Testis (tissue), 3 donors: ENCODE data around the gene SDCCAG8. TPM values are rescaled to one million over a fixed set of nuclear protein-coding genes. Genes with fewer than 3 reads are reported as not detected.

Experiments used
- DNase-seq: peaks from one replicate; pipeline ENCODE4 v3.0.0-alpha.2; 2019
- H3K27ac ChIP-seq, 2 donors: fragments of 200-600 bp; sonication (generic); one replicate each; pipeline ENCODE4 v1.5.1; 2019
- H3K27me3 ChIP-seq: fragments of 200-600 bp; sonication (generic); one replicate; pipeline ENCODE4 v1.5.1; 2019
- H3K36me3 ChIP-seq: fragments of 200-600 bp; sonication (generic); one replicate; pipeline ENCODE4 v1.5.1; 2017; ENCODE audit warnings: low read depth; ENCODE audit errors: missing control alignments
- H3K4me1 ChIP-seq: fragments of 200-600 bp; sonication (generic); one replicate; pipeline ENCODE4 v1.5.1; 2019
- H3K4me3 ChIP-seq, 2 donors: fragments of 200-600 bp; sonication (generic); one replicate each; pipeline ENCODE4 v1.5.1; 2017 to 2019
- H3K9me3 ChIP-seq: fragments of 200-600 bp; sonication (generic); one replicate; pipeline ENCODE4 v1.5.1; 2017
- POLR2A ChIP-seq: fragments of 450-650 bp; IDR thresholded peaks from one replicate; pipeline ENCODE4 v1.6.1; 2017; ENCODE audit warnings: antibody characterized with exemption, mild to moderate bottlenecking, moderate library complexity
- WGBS, 2 donors: methylation state at CpG; one replicate each; pipeline ENCODE4 v1.1.5; 2018; 5-methylcytosine and 5-hydroxymethylcytosine counted together
- intact Hi-C: fragments of 100-400 bp; cut with DNase I; formaldehyde crosslinking; loops from one replicate; pipeline ENCODE4 v1.15.1; 2023; ENCODE audit warnings: low total_unique reads
- polyA plus RNA-seq: library from polyadenylated mRNA; stranded (reverse); fragments of 350-450 nt; fragmentation: Illumina TruSeq; extraction: RNeasy Lipid Tissue Mini Kit (QIAGEN cat#74804); gene quantifications from one replicate; pipeline ENCODE4 v1.2.3, GENCODE V29; 2014; ENCODE audit warnings: low read depth, low replicate concordance; ENCODE audit not compliant: insufficient read depth
- total RNA-seq, 2 donors: library from RNA; depleted of rRNA; stranded (reverse); fragments of >200 nt; gene quantifications; one replicate each; pipeline ENCODE4 v1.2.3, GENCODE V29; 2016
- TF ChIP-seq, protein P1 (sequence below), 3 experiments: fragments of 450-650 bp in 2 of 3; fragments of 200-600 bp in 1 of 3; sonication (generic) in 1 of 3; IDR thresholded peaks; one replicate each; pipeline ENCODE4 v1.5.1; 2016 to 2019; ENCODE audit warnings: antibody characterized with exemption in 3 of 3, mild to moderate bottlenecking in 2 of 3, moderate library complexity in 1 of 3

Gene SDCCAG8
- total and polyA plus RNA-seq, 3 donors from 2014 or later: 21.9 to 45.4 (median 40.6) TPM

DNA sequence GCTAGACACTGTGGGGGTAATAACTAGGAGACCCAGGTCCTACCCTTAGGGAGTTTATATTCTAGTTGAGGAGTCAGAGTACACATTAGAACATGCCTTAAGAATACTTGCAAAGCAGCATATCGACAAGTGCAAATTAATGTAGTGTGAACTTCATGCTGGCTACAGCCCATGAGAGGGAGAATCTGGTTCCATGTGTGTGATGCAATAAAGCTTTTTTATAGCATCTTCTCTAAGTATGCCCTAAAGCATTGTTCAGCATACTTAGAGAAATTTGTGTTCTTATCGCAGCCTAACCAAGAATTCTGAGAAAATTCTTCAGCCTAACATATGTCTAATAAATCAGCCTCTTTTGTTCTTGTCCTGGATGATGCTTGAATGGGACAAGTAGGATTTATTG, 95.5 kb downstream of the SDCCAG8 start:
- TF ChIP-seq, protein P1, sequence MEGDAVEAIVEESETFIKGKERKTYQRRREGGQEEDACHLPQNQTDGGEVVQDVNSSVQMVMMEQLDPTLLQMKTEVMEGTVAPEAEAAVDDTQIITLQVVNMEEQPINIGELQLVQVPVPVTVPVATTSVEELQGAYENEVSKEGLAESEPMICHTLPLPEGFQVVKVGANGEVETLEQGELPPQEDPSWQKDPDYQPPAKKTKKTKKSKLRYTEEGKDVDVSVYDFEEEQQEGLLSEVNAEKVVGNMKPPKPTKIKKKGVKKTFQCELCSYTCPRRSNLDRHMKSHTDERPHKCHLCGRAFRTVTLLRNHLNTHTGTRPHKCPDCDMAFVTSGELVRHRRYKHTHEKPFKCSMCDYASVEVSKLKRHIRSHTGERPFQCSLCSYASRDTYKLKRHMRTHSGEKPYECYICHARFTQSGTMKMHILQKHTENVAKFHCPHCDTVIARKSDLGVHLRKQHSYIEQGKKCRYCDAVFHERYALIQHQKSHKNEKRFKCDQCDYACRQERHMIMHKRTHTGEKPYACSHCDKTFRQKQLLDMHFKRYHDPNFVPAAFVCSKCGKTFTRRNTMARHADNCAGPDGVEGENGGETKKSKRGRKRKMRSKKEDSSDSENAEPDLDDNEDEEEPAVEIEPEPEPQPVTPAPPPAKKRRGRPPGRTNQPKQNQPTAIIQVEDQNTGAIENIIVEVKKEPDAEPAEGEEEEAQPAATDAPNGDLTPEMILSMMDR (IDR thresholded peaks at IDR 0.05): no peak
- TF ChIP-seq POLR2A: no peak
- no peaks in the 10 kb centered on the region for H3K27me3 ChIP-seq
- intact Hi-C loops: no loop called here
- H3K4me1 ChIP-seq: no peaks in the 10 kb centered on the region
- H3K36me3 ChIP-seq: no peaks in the 10 kb centered on the region
- 91 to 97% methylated on average over 2 of the region's 2 CpGs for WGBS, 2 donors
- H3K4me3 ChIP-seq: no peak overlapping the region
- no peak overlapping the region for H3K27ac ChIP-seq
- no peak for DNase-seq
- no peaks in the 10 kb centered on the region for H3K9me3 ChIP-seq

DNA sequence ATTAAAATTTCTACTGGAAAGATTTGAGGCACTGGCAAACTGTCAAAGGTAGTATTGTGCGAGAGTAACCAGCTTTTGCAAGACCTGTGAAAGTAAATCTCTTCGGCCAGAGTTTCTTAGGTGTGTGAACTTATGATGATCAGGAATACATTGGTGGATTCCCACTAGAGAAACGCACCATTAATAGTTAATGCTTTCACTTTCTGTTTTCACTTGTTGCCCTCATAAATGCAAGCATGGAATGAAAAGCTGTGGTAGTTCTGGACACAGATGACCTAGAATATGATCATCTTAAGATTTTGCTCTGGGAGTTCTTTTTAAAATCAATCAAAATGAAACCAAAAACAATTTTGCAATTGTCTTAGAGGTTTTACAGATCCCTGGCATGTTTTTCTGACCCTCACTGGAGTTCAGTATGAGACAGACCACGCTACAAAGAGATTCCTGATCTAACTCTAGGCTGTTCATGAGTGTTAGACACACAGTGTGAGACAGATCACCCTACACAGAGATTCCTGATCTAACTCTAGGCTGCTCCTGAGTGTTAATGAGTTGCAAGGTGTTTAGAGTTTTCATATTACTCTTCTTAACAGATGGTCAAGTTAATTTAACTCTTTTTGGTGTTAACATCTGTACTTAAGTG, 98.8 kb downstream of the SDCCAG8 start:
- no peaks in the 10 kb centered on the region for H3K9me3 ChIP-seq
- intact Hi-C loops: no loop called here
- WGBS, 2 donors: 48% methylated on average over 4 of the region's 4 CpGs
- H3K36me3 ChIP-seq: no peaks in the 10 kb centered on the region
- H3K27ac ChIP-seq: no peak overlapping the region
- DNase-seq: no peak
- no peaks in the 10 kb centered on the region for H3K4me1 ChIP-seq
- TF ChIP-seq, protein P1 (IDR thresholded peaks at IDR 0.05): no peak
- no peak for TF ChIP-seq POLR2A
- no peaks in the 10 kb centered on the region for H3K27me3 ChIP-seq
- H3K4me3 ChIP-seq: no peak overlapping the region

DNA sequence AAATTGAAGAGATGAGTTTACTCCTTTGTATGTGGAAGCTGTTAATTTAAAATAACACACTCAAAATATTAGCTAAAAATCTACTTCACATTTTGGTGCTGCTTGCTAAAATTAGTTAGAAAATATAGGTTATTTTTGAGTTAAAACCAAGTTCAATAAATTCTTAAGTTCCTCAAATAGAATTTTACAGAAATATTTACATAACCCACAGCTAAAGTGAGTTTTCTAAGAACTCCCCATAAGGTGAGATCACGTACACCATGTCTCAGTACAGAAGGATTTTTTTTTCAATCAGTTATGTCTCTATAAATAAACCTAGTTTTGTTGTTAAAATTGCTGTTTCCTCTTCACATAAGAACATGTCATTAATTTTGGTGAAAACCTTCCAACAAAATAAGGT, 108.0 kb downstream of the SDCCAG8 start:
- Histone ChIP-seq H3K4me3 (no peak overlapping the region), H3K27me3 (no peaks in the 10 kb centered on the region), H3K9me3 (no peaks in the 10 kb centered on the region), H3K36me3 (no peaks in the 10 kb centered on the region), H3K27ac (no peak overlapping the region), H3K4me1 (no peaks in the 10 kb centered on the region)
- intact Hi-C loops: no loop called here
- no peak for TF ChIP-seq POLR2A
- TF ChIP-seq, protein P1 (IDR thresholded peaks at IDR 0.05): no peak
- 92 to 98% methylated on average over 1 of the region's 1 CpG for WGBS, 2 donors
- no peak for DNase-seq

DNA sequence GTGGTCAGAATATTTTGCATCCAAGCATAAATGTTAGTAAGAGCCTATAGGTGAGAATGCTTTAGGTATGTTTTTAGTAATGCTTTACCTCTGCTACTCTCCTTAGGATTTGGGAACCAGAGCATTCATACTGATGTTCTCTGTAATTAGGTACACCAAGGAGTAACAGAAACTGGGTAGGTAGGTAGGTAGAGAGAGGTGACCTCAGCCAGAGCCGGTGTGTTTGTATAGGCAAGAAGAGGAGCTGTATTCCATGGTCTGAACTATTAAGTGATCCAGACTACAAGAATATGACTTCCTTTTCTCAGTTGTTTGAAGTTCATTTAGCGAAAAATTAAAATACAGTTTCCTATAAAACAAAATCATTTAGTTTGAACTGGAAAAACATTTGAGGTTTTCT, 108.5 kb downstream of the SDCCAG8 start:
- intact Hi-C loops: no loop called here
- no peak for DNase-seq
- Histone ChIP-seq H3K36me3 (no peaks in the 10 kb centered on the region), H3K27ac (no peak overlapping the region), H3K27me3 (no peaks in the 10 kb centered on the region), H3K4me3 (no peak overlapping the region), H3K4me1 (no peaks in the 10 kb centered on the region), H3K9me3 (no peaks in the 10 kb centered on the region)
- 93 to 94% methylated on average over 2 of the region's 2 CpGs for WGBS, 2 donors
- TF ChIP-seq, protein P1 (IDR thresholded peaks at IDR 0.05): no peak
- TF ChIP-seq POLR2A: no peak

DNA sequence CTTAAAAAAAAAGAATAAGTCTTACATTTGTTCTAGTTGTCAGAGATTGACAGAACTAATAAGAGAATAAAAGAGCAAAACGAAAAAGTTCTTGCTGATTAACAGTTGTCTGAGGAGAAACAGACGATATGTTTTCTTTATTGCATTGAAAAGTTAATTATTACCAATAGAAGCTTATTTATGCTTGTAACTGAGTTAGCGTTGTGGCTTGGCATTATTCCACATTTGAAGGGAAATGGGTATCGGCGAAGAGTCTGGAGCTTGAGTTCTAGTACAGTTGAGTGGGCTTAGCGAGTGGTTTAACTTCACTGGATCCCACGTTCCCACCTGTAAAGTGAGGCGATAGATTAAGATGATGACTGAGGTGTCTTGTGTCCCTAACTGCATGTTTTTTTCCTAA, 109.0 kb downstream of the SDCCAG8 start:
- Histone ChIP-seq H3K4me3 (no peak overlapping the region), H3K27ac (no peak overlapping the region), H3K36me3 (no peaks in the 10 kb centered on the region), H3K27me3 (no peaks in the 10 kb centered on the region), H3K9me3 (no peaks in the 10 kb centered on the region), H3K4me1 (no peaks in the 10 kb centered on the region)
- no peak for DNase-seq
- 85% methylated on average over 8 of the region's 8 CpGs for WGBS, 2 donors
- no peak for TF ChIP-seq POLR2A
- TF ChIP-seq, protein P1 (IDR thresholded peaks at IDR 0.05): no peak
- intact Hi-C loops: no loop called here
